ENCODE data around the gene RGMA. TPM values are rescaled to one million over a fixed set of nuclear protein-coding genes. Genes with fewer than 3 reads are reported as not detected.

The RGMA gene
- total and polyA plus RNA-seq, 10 of the 15 experiments (the other 5 are each of a cell fraction or from before 2014, with no cell fraction given): not detected

DNA sequence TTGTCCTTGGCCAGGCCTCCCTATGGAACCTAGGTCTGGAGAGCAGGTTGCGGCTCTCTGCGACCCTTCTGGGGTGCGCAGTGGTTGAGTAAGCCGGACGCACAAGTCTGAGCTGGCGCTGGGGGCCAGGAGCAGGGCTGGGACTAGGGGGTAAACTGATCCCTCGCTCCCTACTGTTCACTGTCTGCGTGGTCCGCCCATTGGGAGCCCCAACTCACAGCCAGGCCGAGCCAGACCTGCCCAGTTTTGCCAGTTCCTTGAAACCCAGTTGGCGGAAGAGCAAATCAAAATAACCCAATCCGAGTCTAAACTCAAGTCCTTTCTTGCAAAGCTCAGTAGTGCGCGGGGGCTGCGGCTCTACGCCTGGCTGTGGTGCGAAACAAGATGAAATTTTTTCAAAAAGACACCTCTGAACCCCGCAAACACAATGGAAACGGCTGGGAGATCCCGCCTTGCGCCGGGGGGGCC is 17.5 kb downstream of the RGMA start:
- no peak overlapping the region for H3K4me3 ChIP-seq
- no peaks in the 10 kb centered on the region for H3K9me3 ChIP-seq (replicated peaks; ENCODE audit: control insufficient read depth, insufficient read depth, low read length)
- H3K27me3 ChIP-seq (replicated peaks in 1 of 2; ENCODE audit: control insufficient read depth in 2 of 2, insufficient read depth in 2 of 2, low read length in 1 of 2): peaks cover 6 to 21% of the 10 kb centered on the region in 2 experiments
- WGBS (ENCODE audit: insufficient coverage, insufficient replicate concordance, low lambda C conversion rate, missing lambda C conversion rate): 37% methylated on average over 22 of the region's 22 CpGs
- ChIA-PET RAD21 (ENCODE audit: unreplicated experiment) (no interaction called here), CTCF (no interaction called here), POLR2A (no interaction called here), SMC1A (ENCODE audit: uncharacterized antibody, unreplicated experiment) (no interaction called here)
- TF ChIP-seq, protein P1, sequence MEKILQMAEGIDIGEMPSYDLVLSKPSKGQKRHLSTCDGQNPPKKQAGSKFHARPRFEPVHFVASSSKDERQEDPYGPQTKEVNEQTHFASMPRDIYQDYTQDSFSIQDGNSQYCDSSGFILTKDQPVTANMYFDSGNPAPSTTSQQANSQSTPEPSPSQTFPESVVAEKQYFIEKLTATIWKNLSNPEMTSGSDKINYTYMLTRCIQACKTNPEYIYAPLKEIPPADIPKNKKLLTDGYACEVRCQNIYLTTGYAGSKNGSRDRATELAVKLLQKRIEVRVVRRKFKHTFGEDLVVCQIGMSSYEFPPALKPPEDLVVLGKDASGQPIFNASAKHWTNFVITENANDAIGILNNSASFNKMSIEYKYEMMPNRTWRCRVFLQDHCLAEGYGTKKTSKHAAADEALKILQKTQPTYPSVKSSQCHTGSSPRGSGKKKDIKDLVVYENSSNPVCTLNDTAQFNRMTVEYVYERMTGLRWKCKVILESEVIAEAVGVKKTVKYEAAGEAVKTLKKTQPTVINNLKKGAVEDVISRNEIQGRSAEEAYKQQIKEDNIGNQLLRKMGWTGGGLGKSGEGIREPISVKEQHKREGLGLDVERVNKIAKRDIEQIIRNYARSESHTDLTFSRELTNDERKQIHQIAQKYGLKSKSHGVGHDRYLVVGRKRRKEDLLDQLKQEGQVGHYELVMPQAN (conservative IDR thresholded peaks at IDR 0.05): no peak
- in situ Hi-C loops (cut with MboI) (no loop called here), intact Hi-C loops (cut with micrococcal nuclease; ENCODE audit: unreplicated experiment) (no loop called here)
- DNase-seq (ENCODE audit: low read depth, low spot score) (no peak), FAIRE-seq (no peak), ATAC-seq (no peak)
- H3K79me2 ChIP-seq (ENCODE audit: control insufficient read depth, insufficient read depth, low read length): no peaks in the 10 kb centered on the region
- no peak overlapping the region for H3K4me2 ChIP-seq (ENCODE audit: control insufficient read depth, insufficient read depth)
- H2AFZ ChIP-seq (ENCODE audit: control insufficient read depth, low read depth, low read length): no peak overlapping the region
- no peaks in the 10 kb centered on the region for H3K4me1 ChIP-seq (ENCODE audit: control insufficient read depth, insufficient read depth, low read length)
- no peak overlapping the region for H3K27ac ChIP-seq (ENCODE audit: control insufficient read depth, insufficient read depth)
- no peaks in the 10 kb centered on the region for H4K20me1 ChIP-seq (ENCODE audit: control insufficient read depth, insufficient read depth)
- H3K36me3 ChIP-seq (ENCODE audit: control insufficient read depth in 2 of 2, insufficient read depth in 2 of 2, low read length in 1 of 2): no peaks in the 10 kb centered on the region
- BruUV-seq (replicated peaks): no TSS peak
- H3K9ac ChIP-seq (ENCODE audit: control insufficient read depth, insufficient read depth, low read length): no peak overlapping the region

DNA sequence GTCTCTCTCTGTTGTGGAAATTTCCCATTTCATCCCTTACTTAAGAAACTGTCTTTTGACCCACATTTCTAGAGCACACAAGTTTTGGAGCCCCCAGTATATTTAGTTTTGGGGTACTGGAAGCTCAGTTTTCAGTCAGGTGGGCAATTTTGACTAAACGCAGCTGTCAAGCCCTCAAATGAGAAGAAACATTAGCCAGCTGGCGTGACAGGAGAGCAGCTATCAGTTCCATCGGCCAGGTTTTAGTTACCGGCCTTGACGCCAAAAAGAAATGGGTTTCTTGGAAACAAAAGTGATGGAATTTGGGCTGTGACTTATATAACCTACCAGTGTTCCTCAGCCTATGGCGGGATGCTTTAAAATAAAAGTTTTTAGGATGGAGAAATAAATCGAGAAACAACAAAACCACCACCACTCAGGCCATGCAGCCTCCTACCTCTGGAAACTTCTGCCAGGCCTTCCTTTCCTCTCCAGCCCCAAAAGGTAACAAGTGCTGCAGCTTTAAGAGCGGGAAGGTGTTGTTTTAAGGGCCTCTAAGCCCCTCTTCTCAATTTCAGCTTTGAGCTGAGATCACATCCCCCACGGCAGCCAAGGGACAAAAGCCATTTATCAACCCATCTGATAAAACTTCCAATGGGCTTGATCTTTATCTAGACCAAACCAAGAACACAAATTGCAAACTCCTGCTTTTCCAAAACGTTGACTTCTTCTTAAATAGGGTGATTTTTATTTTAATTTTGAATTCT is 18.3 kb downstream of the RGMA start:
- POLR2A ChIA-PET: no interaction called here
- Histone ChIP-seq H3K36me3 (ENCODE audit: control insufficient read depth in 2 of 2, insufficient read depth in 2 of 2, low read length in 1 of 2) (no peaks in the 10 kb centered on the region), H3K4me3 (no peak overlapping the region), H3K4me1 (ENCODE audit: control insufficient read depth, insufficient read depth, low read length) (no peaks in the 10 kb centered on the region), H3K27me3 (replicated peaks in 1 of 2; ENCODE audit: control insufficient read depth in 2 of 2, insufficient read depth in 2 of 2, low read length in 1 of 2) (peaks cover 6 to 21% of the 10 kb centered on the region in 2 experiments), H3K4me2 (ENCODE audit: control insufficient read depth, insufficient read depth) (no peak overlapping the region), H2AFZ (ENCODE audit: control insufficient read depth, low read depth, low read length) (no peak overlapping the region), H4K20me1 (ENCODE audit: control insufficient read depth, insufficient read depth) (no peaks in the 10 kb centered on the region), H3K27ac (ENCODE audit: control insufficient read depth, insufficient read depth) (no peak overlapping the region), H3K79me2 (ENCODE audit: control insufficient read depth, insufficient read depth, low read length) (no peaks in the 10 kb centered on the region), H3K9me3 (replicated peaks; ENCODE audit: control insufficient read depth, insufficient read depth, low read length) (no peaks in the 10 kb centered on the region), H3K9ac (ENCODE audit: control insufficient read depth, insufficient read depth, low read length) (no peak overlapping the region)
- 33% methylated on average over 10 of the region's 10 CpGs for WGBS (ENCODE audit: insufficient coverage, insufficient replicate concordance, low lambda C conversion rate, missing lambda C conversion rate)
- in situ Hi-C loops (cut with MboI) (no loop called here), intact Hi-C loops (cut with micrococcal nuclease; ENCODE audit: unreplicated experiment) (no loop called here)
- CTCF ChIA-PET: interaction anchor here (0.8 to 1.3 kb wide), 2 partner anchors 16 to 17 kb away, joined by 3 to 5 read pairs; no protein-coding TSS in a partner anchor
- DNase-seq (ENCODE audit: low read depth, low spot score): no peak
- no peak for FAIRE-seq
- no peak for ATAC-seq
- RAD21 ChIA-PET (ENCODE audit: unreplicated experiment): no interaction called here
- TF ChIP-seq CBX3 (IDR thresholded peaks at IDR 0.05; ENCODE audit: borderline replicate concordance, low read depth) (no peak), SREBF2 (IDR thresholded peaks at IDR 0.05; ENCODE audit: low read length) (no peak), RELA (IDR thresholded peaks at IDR 0.05; ENCODE audit: borderline replicate concordance, partially characterized antibody) (no peak), FOXK2 (IDR thresholded peaks at IDR 0.05) (no peak), SIN3A (IDR thresholded peaks at IDR 0.05; ENCODE audit: low read depth, low read length) (no peak), MEF2A (IDR thresholded peaks at IDR 0.05; ENCODE audit: insufficient read depth, low read depth, low read length) (no peak), RAD51 (IDR thresholded peaks at IDR 0.05) (no peak), MYC (IDR thresholded peaks at IDR 0.05; ENCODE audit: insufficient read depth, insufficient read length, insufficient replicate concordance, low read length, severe bottlenecking) (no peak)
- TF ChIP-seq, protein P2, sequence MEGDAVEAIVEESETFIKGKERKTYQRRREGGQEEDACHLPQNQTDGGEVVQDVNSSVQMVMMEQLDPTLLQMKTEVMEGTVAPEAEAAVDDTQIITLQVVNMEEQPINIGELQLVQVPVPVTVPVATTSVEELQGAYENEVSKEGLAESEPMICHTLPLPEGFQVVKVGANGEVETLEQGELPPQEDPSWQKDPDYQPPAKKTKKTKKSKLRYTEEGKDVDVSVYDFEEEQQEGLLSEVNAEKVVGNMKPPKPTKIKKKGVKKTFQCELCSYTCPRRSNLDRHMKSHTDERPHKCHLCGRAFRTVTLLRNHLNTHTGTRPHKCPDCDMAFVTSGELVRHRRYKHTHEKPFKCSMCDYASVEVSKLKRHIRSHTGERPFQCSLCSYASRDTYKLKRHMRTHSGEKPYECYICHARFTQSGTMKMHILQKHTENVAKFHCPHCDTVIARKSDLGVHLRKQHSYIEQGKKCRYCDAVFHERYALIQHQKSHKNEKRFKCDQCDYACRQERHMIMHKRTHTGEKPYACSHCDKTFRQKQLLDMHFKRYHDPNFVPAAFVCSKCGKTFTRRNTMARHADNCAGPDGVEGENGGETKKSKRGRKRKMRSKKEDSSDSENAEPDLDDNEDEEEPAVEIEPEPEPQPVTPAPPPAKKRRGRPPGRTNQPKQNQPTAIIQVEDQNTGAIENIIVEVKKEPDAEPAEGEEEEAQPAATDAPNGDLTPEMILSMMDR (IDR thresholded peaks at IDR 0.05 in 2 of 3, conservative IDR thresholded peaks at IDR 0.05 in 1 of 3; ENCODE audit: control insufficient read depth in 2 of 3, extremely low read depth in 1 of 3, insufficient read depth in 1 of 3, low read depth in 3 of 3, low read length in 3 of 3): no peak
- SMC1A ChIA-PET (ENCODE audit: uncharacterized antibody, unreplicated experiment): no interaction called here
- BruUV-seq (replicated peaks): no TSS peak

Data from GM12878 (cell line).